Immature natural killer cell (primary cell): ENCODE results near the gene VANGL1. TPM values are rescaled to one million over a fixed set of nuclear protein-coding genes. Genes with fewer than 3 reads are reported as not detected.

Experiments used
- DNase-seq, 3 donors: peaks; one replicate each; pipeline ENCODE4 v3.0.0; 2022; ENCODE audit warnings: mixed read lengths in 1 of 3
- H3K27ac Mint-ChIP-seq, 6 donors: one replicate each; pipeline ENCODE4 v1.8.0; 2020; ENCODE audit warnings: mixed read lengths in 6 of 6, mild to moderate bottlenecking in 5 of 6, inconsistent platforms in 4 of 6, moderate library complexity in 3 of 6
- H3K27me3 Mint-ChIP-seq, 3 donors: one replicate each; pipeline ENCODE4 v1.8.0; 2020 to 2021; ENCODE audit warnings: low read depth in 3 of 3, mild to moderate bottlenecking in 3 of 3, mixed read lengths in 3 of 3, moderate library complexity in 3 of 3, inconsistent platforms in 1 of 3
- H3K36me3 Mint-ChIP-seq, 3 donors: one replicate each; pipeline ENCODE4 v1.8.0; 2020; ENCODE audit warnings: mixed read lengths in 3 of 3, inconsistent platforms in 2 of 3, mild to moderate bottlenecking in 2 of 3
- H3K4me1 Mint-ChIP-seq, 2 donors: one replicate each; pipeline ENCODE4 v1.8.0; 2020; ENCODE audit warnings: inconsistent platforms in 2 of 2, mild to moderate bottlenecking in 2 of 2, mixed read lengths in 2 of 2, moderate library complexity in 1 of 2
- H3K4me3 Mint-ChIP-seq, 5 donors: one replicate each; pipeline ENCODE4 v1.8.0; 2020; ENCODE audit warnings: mild to moderate bottlenecking in 5 of 5, mixed read lengths in 5 of 5, inconsistent platforms in 3 of 5, moderate library complexity in 3 of 5
- H3K9me3 Mint-ChIP-seq, 6 donors: one replicate each; pipeline ENCODE4 v1.8.0; 2020; ENCODE audit warnings: mild to moderate bottlenecking in 6 of 6, mixed read lengths in 6 of 6, inconsistent platforms in 4 of 6, moderate library complexity in 3 of 6
- polyA plus RNA-seq, 3 donors: library from polyadenylated mRNA; unstranded; fragments of 300-500 nt; fragmentation: Illumina TruSeq; gene quantifications; one replicate each; pipeline ENCODE4 v1.2.3, GENCODE V29; 2021

The VANGL1 gene
- polyA plus RNA-seq, 3 donors from 2014 or later = 12.5 to 19.3 (median 14.9) TPM

DNA sequence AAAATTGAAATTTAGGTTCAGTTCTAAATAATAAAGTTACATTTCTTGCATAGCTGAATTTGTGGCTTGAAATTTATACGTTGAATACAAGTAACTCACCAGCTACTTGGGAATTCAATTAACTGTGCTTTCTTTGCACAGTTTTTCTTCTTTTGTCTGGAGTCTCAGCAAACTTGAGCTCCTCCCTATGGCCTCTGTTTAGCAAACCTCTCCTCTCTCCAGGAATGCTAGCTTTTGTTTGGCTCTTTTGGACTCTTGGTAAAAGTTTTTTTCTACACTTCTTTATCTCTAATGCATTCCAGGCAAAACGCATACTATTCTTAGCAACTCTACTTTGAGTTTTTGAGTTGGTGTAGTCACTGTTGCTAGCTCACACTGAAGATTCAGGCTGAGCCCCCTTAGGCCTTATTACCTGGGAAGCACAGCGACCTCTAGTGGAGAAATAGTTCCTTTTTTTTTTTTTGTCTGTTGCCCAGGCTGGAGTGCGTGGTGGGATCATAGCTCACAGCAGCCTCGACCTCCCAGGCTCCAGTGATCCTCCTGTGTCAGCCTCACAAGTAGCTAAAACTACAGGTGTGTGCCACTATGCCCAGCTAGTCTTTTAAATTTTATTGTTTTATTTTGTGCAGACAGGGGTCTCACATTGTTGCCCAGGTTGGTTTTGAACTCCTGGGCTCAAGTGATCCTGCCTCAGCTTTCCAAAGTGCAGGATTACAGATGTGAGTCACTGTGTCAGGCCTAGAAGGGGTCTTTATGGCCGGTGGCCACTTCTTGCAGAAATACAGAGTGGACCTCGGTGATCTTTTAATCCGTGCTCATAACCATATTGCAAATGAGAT, 65.0 kb downstream of the VANGL1 start:
- Mint-ChIP-seq H3K9me3 (no peaks in the 10 kb centered on the region), H3K4me1 (no peaks in the 10 kb centered on the region), H3K4me3 (no peak overlapping the region), H3K36me3 (no peaks in the 10 kb centered on the region), H3K27me3 (peaks cover under 1 to 3% (median 2%) of the 10 kb centered on the region in 3 donors), H3K27ac (no peak overlapping the region)
- peak; percentile 28 to 43 (median 31) for DNase-seq

DNA sequence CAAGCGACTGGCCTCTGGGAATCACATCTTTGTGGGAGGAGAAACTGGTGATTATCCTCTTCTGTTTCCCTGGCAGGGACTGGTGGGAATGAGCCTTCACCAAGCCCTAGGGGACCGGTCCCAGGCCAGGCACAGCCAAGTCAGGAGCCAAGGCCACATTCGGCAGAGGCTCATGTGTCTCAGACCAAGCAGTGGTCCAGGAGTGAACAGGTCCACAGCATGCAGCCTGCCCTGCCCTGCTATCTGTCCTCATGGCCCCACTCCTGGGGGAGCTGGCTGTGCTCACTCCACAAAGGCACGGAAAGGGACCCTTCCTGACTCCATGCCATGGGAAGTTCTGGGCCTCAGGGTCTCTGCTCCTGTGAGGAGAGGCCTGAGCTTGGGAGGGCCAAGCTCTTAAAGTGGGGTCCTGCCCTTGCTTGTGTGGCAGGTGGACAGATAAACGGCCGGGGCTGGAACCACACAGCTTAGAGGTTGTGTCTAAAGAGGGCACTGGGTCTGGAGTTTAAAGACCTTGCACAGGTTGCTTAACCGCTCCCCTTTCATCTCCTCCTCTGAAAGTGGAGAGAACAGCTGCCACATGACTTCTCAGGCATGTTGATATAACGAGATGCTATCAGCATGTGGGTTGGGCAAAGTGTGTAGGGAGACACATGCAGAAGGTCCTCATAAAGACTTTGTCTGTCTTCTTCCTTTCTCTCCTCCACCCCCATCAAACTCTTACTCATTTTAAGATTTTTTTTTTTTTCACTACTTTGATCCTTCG, 69.3 kb downstream of the VANGL1 start:
- H3K4me3 Mint-ChIP-seq = no peak overlapping the region
- no peak overlapping the region for H3K27ac Mint-ChIP-seq
- peaks cover 2 to 8% (median 3%) of the 10 kb centered on the region in 3 donors for H3K27me3 Mint-ChIP-seq
- H3K36me3 Mint-ChIP-seq = no peaks in the 10 kb centered on the region
- H3K9me3 Mint-ChIP-seq = no peaks in the 10 kb centered on the region
- no peak for DNase-seq
- H3K4me1 Mint-ChIP-seq = no peaks in the 10 kb centered on the region

DNA sequence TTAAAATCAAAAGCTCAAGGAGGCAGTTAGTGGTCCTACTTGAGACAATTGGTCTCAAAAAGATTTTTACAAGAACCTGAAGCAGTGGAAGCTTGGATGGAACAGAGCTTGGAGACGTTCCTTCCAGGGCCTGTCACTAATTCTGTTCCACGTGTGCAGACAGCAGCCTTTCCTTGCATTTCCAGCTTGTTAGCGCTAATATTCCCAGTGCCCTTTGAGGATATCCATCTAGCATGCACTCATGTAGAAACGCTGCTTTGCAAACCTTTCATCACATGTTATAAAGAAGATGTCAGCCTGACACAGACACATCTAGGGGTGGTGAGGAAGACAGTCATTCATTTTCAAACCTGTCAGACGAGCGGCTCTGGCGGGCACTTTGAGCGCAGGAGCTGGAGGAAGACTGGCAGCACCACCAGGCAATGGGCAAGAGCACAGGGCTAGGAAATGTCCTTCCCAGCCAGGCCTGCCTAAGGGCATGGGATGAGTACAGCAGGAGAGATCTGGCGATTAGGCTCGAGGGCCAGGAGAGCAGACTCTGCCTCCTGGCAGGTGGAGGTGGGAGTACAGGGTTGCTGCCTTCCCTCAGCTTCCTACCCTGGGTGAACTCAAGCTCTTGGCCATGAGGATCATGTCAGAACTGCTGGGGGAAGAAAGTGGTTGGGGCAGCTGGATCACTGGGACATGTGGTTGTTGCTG, 71.3 kb downstream of the VANGL1 start:
- Mint-ChIP-seq H3K4me1 (no peaks in the 10 kb centered on the region), H3K9me3 (no peaks in the 10 kb centered on the region), H3K27me3 (peaks cover 2 to 10% (median 3%) of the 10 kb centered on the region in 3 donors), H3K27ac (no peak overlapping the region), H3K4me3 (no peak overlapping the region), H3K36me3 (no peaks in the 10 kb centered on the region)
- DNase-seq = no peak

DNA sequence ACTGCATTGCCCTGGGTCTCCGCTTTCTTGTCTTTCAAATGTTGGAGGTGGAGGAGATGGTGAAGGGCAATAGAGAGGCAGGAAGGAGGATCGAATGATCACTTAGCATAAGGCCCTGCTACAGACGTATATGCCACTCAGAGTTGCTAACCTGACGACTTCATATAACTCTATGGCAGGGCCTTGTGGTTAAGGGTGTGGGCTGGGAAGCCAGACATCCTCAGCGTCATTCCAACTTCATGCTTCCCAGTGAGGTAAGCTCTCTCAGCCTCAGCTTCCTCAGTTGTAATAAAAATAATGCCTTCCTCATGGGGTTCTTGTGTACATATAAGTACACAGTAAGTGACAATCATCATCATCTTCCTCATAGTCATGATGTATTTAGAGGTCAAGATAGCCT, 72.1 kb downstream of the VANGL1 start:
- Mint-ChIP-seq H3K27me3 (peaks cover 2 to 10% (median 2%) of the 10 kb centered on the region in 3 donors), H3K36me3 (no peaks in the 10 kb centered on the region), H3K27ac (no peak overlapping the region), H3K4me3 (no peak overlapping the region), H3K4me1 (no peaks in the 10 kb centered on the region), H3K9me3 (no peaks in the 10 kb centered on the region)
- DNase-seq = no peak

DNA sequence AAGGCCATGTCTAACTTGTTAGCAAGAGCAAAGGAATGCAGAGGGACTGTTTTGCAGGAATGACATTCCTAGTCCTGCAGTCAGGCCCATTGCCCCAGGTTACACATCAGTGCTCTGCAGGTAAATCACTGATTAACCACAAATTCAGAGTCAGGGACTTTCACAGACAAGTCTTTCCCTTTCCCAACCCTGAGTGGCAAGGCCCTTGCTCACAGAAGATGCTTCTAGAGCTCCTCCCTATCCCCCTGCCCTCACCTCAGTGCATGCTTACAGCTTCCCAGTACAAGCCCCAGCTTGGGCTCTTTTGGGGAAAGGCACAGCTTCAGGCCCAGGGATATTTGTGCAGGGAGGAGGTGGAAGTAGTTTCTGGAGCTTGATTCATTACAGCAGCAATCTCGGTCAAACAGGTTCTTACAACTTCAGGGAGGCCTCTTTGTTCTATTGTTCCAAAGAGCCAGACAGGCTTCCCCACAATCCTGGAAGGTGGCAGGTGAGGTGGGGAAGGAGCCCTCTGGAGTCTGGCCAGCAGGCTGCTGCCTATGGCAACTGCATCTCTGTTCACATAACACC, 72.9 kb downstream of the VANGL1 start:
- Mint-ChIP-seq H3K9me3 (no peaks in the 10 kb centered on the region), H3K27ac (no peak overlapping the region), H3K4me3 (no peak overlapping the region), H3K4me1 (no peaks in the 10 kb centered on the region), H3K27me3 (peaks cover 1 to 10% (median 2%) of the 10 kb centered on the region in 3 donors), H3K36me3 (no peaks in the 10 kb centered on the region)
- no peak for DNase-seq

DNA sequence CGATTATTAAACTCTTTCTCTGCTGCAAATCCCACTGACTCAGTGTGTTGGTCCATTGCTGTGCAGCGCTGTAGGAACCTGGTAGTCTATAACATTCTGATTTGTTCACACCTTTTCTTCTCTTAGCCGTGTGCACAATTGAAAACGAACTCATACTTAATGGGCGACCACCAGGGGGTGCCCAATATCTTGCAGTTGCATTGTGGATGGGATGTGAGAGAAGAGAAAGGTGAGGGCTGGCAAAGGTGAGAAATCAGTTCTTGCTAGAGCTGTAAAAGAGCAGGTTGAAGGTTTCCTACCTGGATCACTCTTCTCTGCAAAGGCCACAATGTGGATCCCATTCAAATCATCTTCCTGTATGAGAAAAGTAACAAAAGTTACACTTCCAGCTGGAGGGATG, 75.8 kb downstream of the VANGL1 start:
- Mint-ChIP-seq H3K36me3 (no peaks in the 10 kb centered on the region), H3K4me3 (no peak overlapping the region), H3K4me1 (no peaks in the 10 kb centered on the region), H3K27me3 (peaks cover 0 to 5% (median 0%) of the 10 kb centered on the region in 3 donors), H3K9me3 (no peaks in the 10 kb centered on the region), H3K27ac (no peak overlapping the region)
- DNase-seq = no peak

DNA sequence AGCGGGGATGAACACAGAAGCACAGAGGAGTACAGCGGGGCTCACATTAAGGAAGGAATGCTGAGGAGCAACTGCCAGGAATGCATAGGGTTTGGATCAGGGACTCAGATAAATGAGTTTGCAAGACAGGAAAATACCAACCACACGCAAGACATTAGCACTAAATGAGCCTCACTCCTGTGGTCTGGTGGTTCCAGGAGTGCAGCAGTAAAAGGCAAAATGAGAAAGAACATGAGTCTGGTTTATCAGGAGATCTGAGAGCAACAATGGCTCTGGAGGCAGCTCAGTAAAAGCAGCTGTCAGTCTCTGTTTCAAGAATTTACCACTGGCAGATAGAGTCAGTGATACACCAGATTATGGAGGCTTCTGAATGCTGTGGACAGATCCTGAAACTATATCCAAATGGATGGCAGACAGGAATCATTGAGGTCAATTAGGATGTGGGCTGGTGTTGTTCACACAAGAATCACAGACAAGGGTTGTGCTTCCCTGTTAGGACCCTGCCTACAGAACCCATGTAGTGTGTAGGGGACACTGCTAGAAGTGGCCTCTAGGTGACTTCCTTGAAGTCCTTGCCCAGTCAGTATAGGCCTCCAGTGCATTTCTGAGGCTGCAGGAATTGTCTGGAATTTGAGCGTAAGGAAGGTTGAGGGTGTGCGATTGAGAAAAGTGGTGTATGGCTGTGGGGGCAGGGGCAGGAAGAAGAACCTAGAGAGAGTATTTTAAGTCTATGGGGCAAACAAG, 76.4 kb downstream of the VANGL1 start:
- no peak for DNase-seq
- Mint-ChIP-seq H3K4me1 (no peaks in the 10 kb centered on the region), H3K4me3 (no peak overlapping the region), H3K27me3 (peaks cover 0 to 5% (median 0%) of the 10 kb centered on the region in 3 donors), H3K36me3 (no peaks in the 10 kb centered on the region), H3K27ac (no peak overlapping the region), H3K9me3 (no peaks in the 10 kb centered on the region)

DNA sequence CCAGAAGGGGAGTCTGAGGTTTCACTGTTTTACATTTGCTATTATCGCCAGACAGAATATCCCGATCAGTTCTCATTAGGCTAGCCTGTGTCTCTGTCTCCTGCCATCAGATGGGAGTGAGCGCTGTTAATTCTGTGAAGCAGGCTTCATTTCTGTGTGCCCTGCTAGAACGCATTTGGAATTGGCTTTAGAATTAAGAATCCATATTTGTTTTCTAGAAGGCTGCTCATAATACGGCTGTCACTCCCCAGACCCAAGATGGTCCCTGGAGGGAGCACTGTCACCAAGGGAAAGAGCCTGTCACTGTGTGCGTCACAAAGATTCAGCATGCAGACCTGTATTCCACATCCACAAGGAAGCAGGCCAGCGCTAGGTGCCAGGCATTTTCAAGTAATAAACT, 77.5 kb downstream of the VANGL1 start:
- H3K27ac Mint-ChIP-seq = no peak overlapping the region
- DNase-seq = no peak
- H3K4me1 Mint-ChIP-seq = no peaks in the 10 kb centered on the region
- H3K9me3 Mint-ChIP-seq = no peaks in the 10 kb centered on the region
- H3K27me3 Mint-ChIP-seq = peaks cover 0 to 5% (median 0%) of the 10 kb centered on the region in 3 donors
- no peaks in the 10 kb centered on the region for H3K36me3 Mint-ChIP-seq
- no peak overlapping the region for H3K4me3 Mint-ChIP-seq

DNA sequence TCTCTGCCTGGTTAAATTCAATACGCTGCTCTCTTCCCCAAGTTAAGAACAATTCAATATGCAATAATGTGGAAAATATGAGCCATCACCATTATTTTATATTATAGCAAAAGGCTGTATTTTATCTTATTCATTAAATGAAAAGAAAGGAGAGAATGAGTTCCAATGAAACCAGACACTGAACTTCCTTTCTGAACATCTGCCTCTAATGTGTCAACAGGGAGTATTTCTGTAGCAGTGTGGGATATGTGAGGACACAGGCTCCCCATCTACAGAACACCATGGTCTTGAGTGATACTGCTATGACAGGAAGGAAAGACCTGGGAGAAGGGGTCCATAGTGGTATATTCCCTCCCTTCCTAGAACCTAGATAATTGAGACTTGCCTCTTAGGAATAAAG, 80.5 kb downstream of the VANGL1 start:
- DNase-seq = no peak
- H3K27ac Mint-ChIP-seq = no peak overlapping the region
- H3K27me3 Mint-ChIP-seq = peaks cover 2 to 3% (median 2%) of the 10 kb centered on the region in 3 donors
- H3K4me3 Mint-ChIP-seq = no peak overlapping the region
- no peaks in the 10 kb centered on the region for H3K36me3 Mint-ChIP-seq
- no peaks in the 10 kb centered on the region for H3K9me3 Mint-ChIP-seq
- no peaks in the 10 kb centered on the region for H3K4me1 Mint-ChIP-seq

DNA sequence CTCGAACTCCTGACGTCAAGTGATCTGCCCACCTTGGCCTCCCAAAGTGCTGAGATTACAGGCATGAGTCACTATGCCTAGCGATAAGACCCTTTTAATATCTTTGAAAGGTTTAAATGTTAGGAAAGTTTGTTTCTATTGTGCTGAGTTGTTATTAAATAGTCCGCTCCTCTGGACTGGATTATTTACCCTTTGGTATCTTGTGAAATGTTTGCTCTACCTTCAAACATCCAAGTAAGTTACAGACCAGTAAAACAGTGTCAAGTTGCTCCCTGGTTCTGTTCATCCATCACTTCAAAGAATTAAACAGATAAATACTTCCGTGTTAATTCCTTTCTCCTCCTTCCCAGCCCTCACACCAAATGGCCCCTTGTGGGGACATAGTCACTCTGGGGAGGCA, 82.0 kb downstream of the VANGL1 start:
- Mint-ChIP-seq H3K27ac (no peak overlapping the region), H3K4me3 (no peak overlapping the region), H3K4me1 (no peaks in the 10 kb centered on the region), H3K27me3 (peaks cover 2 to 10% (median 4%) of the 10 kb centered on the region in 3 donors), H3K36me3 (no peaks in the 10 kb centered on the region), H3K9me3 (no peaks in the 10 kb centered on the region)
- DNase-seq = no peak

DNA sequence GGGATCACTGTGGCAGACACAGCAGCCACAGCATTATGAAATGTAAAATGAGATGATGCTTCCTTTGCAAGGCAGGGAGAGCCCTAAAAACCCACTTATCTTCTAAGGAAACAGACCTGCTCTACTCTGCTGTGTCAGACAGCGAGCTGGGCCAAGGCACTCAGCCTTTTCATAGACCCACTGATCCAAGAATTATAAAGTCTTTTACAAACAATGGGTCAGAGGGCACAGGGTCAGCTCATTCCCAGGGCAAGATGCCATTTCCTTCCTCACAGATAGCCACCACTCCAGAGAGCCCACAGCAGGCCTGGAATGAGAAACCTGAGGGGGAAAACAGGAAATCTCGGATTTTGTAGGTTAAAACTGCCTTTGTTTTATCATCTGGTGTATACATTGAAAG, 83.8 kb downstream of the VANGL1 start:
- no peak overlapping the region for H3K27ac Mint-ChIP-seq
- H3K36me3 Mint-ChIP-seq = no peaks in the 10 kb centered on the region
- H3K9me3 Mint-ChIP-seq = no peaks in the 10 kb centered on the region
- H3K4me1 Mint-ChIP-seq = no peaks in the 10 kb centered on the region
- H3K27me3 Mint-ChIP-seq = peaks cover 2 to 11% (median 4%) of the 10 kb centered on the region in 3 donors
- no peak overlapping the region for H3K4me3 Mint-ChIP-seq
- no peak for DNase-seq

DNA sequence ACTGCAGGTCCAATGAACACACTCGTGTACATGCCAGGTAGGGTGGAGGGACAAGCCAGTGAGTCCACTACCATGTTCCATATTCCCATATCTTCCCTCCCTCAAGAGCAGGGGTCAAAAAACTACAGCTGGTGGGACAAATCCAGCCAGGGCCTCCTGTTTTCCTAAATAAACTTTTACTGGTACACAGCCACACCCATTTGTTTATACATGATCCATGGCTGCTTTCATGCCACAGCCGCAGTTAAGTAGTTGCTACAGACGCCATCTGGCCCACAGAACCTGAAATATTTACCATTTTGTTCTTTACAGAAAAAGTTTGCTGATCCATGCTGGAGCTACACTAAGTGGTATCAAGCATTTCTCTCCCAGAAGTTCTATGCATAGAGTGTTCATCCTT, 84.4 kb downstream of the VANGL1 start:
- H3K4me1 Mint-ChIP-seq = no peaks in the 10 kb centered on the region
- no peaks in the 10 kb centered on the region for H3K9me3 Mint-ChIP-seq

DNA sequence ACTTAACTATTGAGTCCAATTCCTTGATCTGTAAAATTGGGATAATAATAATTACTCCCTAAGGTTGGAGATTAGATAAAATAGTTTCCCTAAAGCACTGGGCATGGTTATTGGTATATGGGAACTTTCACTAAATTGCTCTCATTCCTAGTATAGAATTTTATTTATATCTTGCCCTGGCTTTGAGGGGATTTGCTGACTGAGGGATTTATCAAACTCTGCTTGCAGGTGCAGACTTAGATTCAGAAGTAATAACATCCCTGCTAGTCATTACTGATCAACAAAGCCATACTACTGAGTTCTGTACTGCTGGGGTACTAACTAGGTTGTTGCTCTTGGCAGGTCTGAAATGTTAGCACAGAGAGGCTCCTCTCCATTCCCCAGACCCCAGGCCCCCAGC, 84.8 kb downstream of the VANGL1 start:
- H3K36me3 Mint-ChIP-seq = no peaks in the 10 kb centered on the region
- no peaks in the 10 kb centered on the region for H3K4me1 Mint-ChIP-seq
- H3K4me3 Mint-ChIP-seq = no peak overlapping the region
- no peak overlapping the region for H3K27ac Mint-ChIP-seq
- no peak for DNase-seq
- no peaks in the 10 kb centered on the region for H3K9me3 Mint-ChIP-seq
- peaks cover 4 to 11% (median 4%) of the 10 kb centered on the region in 3 donors for H3K27me3 Mint-ChIP-seq

More for the DNA sequence above, 84.4 kb downstream of the VANGL1 start:
- peaks cover 4 to 11% (median 4%) of the 10 kb centered on the region in 3 donors for H3K27me3 Mint-ChIP-seq
- DNase-seq = no peak
- H3K27ac Mint-ChIP-seq = no peak overlapping the region
- no peaks in the 10 kb centered on the region for H3K36me3 Mint-ChIP-seq
- no peak overlapping the region for H3K4me3 Mint-ChIP-seq
